ENCODE results near the gene ADAMTS12. TPM values are rescaled to one million over a fixed set of nuclear protein-coding genes. Genes with fewer than 3 reads are reported as not detected.

Gene ADAMTS12
- total and polyA plus RNA-seq, 2 of the 8 experiments (the other 6 are each of a cell fraction or from before 2014, with no cell fraction given), result 6.4 to 12.8 TPM

DNA sequence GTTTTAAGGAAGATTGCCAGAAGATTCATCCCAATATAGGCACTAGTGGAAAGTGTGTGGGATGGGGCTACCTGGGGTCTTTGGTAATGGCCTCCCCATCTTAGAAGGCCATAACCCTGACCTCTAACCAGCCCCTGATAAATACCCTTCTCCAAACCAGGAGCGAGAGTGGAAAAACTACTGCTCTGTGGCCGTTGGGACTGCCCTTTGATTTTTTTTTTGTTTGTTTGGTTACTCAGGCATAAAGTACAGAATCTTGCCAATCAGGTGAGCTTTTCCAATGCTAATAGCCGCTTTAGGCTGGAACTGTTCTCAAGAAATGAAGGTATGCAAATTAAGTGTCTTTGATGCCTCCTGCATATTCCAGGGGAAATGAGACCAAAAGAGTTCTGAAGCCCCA lies 153.7 kb downstream of the ADAMTS12 start:
- no peak overlapping the region for H4K5ac ChIP-seq (ENCODE audit: insufficient read length, low read depth, low read length)
- POLR2A ChIA-PET (ENCODE audit: partially characterized antibody), result no interaction called here
- H2BK12ac ChIP-seq (ENCODE audit: low read depth, low read length), result no peak overlapping the region
- TF ChIP-seq CBX8 (IDR thresholded peaks at IDR 0.05; ENCODE audit: borderline replicate concordance, low read depth, low read length) (no peak), NRF1 (IDR thresholded peaks at IDR 0.05; ENCODE audit: low read depth, low read length) (no peak), TBP (IDR thresholded peaks at IDR 0.05; ENCODE audit: low read depth, low read length) (no peak), CEBPB (IDR thresholded peaks at IDR 0.05; ENCODE audit: low read depth, low read length) (no peak), JUND (IDR thresholded peaks at IDR 0.05; ENCODE audit: low read length) (no peak), RXRA (IDR thresholded peaks at IDR 0.05; ENCODE audit: insufficient read depth, low read depth, low read length) (no peak), KDM1A (IDR thresholded peaks at IDR 0.05; ENCODE audit: borderline replicate concordance, low read length) (no peak), MAX (IDR thresholded peaks at IDR 0.05) (no peak), EZH2 (IDR thresholded peaks at IDR 0.05; ENCODE audit: low read depth, low read length, severe bottlenecking) (no peak), FOSL1 (IDR thresholded peaks at IDR 0.05; ENCODE audit: insufficient read depth, low read depth, low read length) (no peak), TAF1 (IDR thresholded peaks at IDR 0.05; ENCODE audit: low read depth, low read length) (no peak), SIRT6 (IDR thresholded peaks at IDR 0.05; ENCODE audit: low read length) (no peak), CTBP2 (IDR thresholded peaks at IDR 0.05; ENCODE audit: borderline replicate concordance, insufficient read depth, insufficient read length, low read length) (no peak), HDAC6 (IDR thresholded peaks at IDR 0.05; ENCODE audit: low read depth, low read length) (no peak), TCF12 (IDR thresholded peaks at IDR 0.05; ENCODE audit: low read depth, low read length) (no peak)
- H3K4me2 ChIP-seq (ENCODE audit: insufficient read depth in 1 of 2, low read depth in 2 of 2, low read length in 2 of 2), result no peak overlapping the region
- H2BK5ac ChIP-seq (ENCODE audit: low read depth, low read length), result no peak overlapping the region
- no peaks in the 10 kb centered on the region for H3K23me2 ChIP-seq (ENCODE audit: low read depth, low read length)
- no peak overlapping the region for H2AFZ ChIP-seq (ENCODE audit: low read length)
- H3K79me1 ChIP-seq (ENCODE audit: low read depth, low read length), result no peaks in the 10 kb centered on the region
- no peaks in the 10 kb centered on the region for H3K36me3 ChIP-seq (ENCODE audit: control insufficient read depth in 2 of 4, insufficient read depth in 4 of 4, low read length in 3 of 4)
- DNase-seq (ENCODE audit: low read depth in 1 of 2, low spot score in 2 of 2) (no peak), FAIRE-seq (no peak)
- H3K27me3 ChIP-seq (replicated peaks in 1 of 4; ENCODE audit: control insufficient read depth in 3 of 4, extremely low read depth in 1 of 4, insufficient read depth in 3 of 4, low read length in 3 of 4), result no peaks in the 10 kb centered on the region
- no peak overlapping the region for H2BK120ac ChIP-seq (replicated peaks; ENCODE audit: low read depth, low read length)
- no peak overlapping the region for H3K9ac ChIP-seq (replicated peaks in 1 of 4; ENCODE audit: extremely low read depth in 1 of 4, low read depth in 3 of 4, low read length in 3 of 4)
- no peak overlapping the region for H3K4me3 ChIP-seq (ENCODE audit: extremely low read depth in 1 of 4, insufficient read depth in 2 of 4, low read depth in 3 of 4, low read length in 4 of 4)
- no peak overlapping the region for H2AK5ac ChIP-seq (ENCODE audit: low read depth, low read length)
- H3K56ac ChIP-seq (replicated peaks; ENCODE audit: insufficient read length, low read depth, low read length), result no peak overlapping the region
- H3K4me1 ChIP-seq (replicated peaks in 1 of 4; ENCODE audit: control insufficient read depth in 3 of 4, insufficient read depth in 4 of 4, low read length in 3 of 4), result peaks cover 0 to 2% (median under 1%) of the 10 kb centered on the region in 4 experiments; a peak in 1 of 7 replicates
- H3K27ac ChIP-seq (ENCODE audit: low read depth, low read length), result no peak overlapping the region
- WGBS, 2 experiments (ENCODE audit: extremely low coverage in 1 of 2, insufficient coverage in 1 of 2, insufficient read length in 1 of 2, insufficient replicate concordance in 2 of 2, low coverage in 1 of 2, low lambda C conversion rate in 2 of 2, missing lambda C conversion rate in 1 of 2), result 86% methylated on average over 3 of the region's 3 CpGs; no CpG with 5 or more reads in 1 of the 2 experiments
- no peak overlapping the region for H3K23ac ChIP-seq (ENCODE audit: insufficient read length)
- no peaks in the 10 kb centered on the region for H3K79me2 ChIP-seq (ENCODE audit: control insufficient read depth in 1 of 2, insufficient read depth in 2 of 2, low read length in 2 of 2)
- no peak overlapping the region for H3K18ac ChIP-seq (ENCODE audit: extremely low read depth, low read length)
- H2BK15ac ChIP-seq (ENCODE audit: low read length), result no peak overlapping the region
- no peak overlapping the region for H3K14ac ChIP-seq (ENCODE audit: insufficient read length)
- peaks cover 0 to 1% of the 10 kb centered on the region in 2 experiments for H4K20me1 ChIP-seq (replicated peaks in 1 of 2; ENCODE audit: control insufficient read depth in 1 of 2, insufficient read depth in 2 of 2, low read length in 2 of 2)
- CTCF ChIA-PET (ENCODE audit: partially characterized antibody), result interaction anchor here (0.9 to 1.7 kb wide), 3 partner anchors 63 to 196 kb away, joined by 3 read pairs; no protein-coding TSS in a partner anchor
- no peak overlapping the region for H4K91ac ChIP-seq (replicated peaks; ENCODE audit: insufficient read length, low read length)
- no peaks in the 10 kb centered on the region for H3K9me3 ChIP-seq (ENCODE audit: insufficient read depth in 2 of 2, low read depth in 1 of 2, low read length in 1 of 2)
- no peak overlapping the region for H2BK20ac ChIP-seq (ENCODE audit: low read length)
- H4K8ac ChIP-seq (ENCODE audit: extremely low read depth, insufficient read depth, low read length), result no peak overlapping the region
- H3K4ac ChIP-seq (replicated peaks; ENCODE audit: insufficient read length, low read depth, low read length), result no peak overlapping the region

Data from H1 (cell line).